Muscle layer of colon (tissue), 2 donors: Measurements from ENCODE around the gene ALOX15.
"Not testable (repeated sequence)": the region's sequence is repeated elsewhere in the genome, so short reads cannot be mapped to it uniquely, and the experiment has no call there.

Experiments
- H3K27ac ChIP-seq: one replicate; pipeline ENCODE4 v1.7.0; 2013; ENCODE audit warnings: low read depth, mild to moderate bottlenecking, low read length, moderate library complexity
- H3K27me3 ChIP-seq, 2 donors: one replicate each; pipeline ENCODE4 v1.7.0; 2013; ENCODE audit warnings: low read length in 2 of 2, mild to moderate bottlenecking in 2 of 2; ENCODE audit not compliant: insufficient read depth in 2 of 2, control insufficient read depth in 1 of 2
- H3K36me3 ChIP-seq: one replicate; pipeline ENCODE4 v1.7.0; 2013; ENCODE audit warnings: mild to moderate bottlenecking, low read length; ENCODE audit not compliant: insufficient read depth
- H3K4me1 ChIP-seq: one replicate; pipeline ENCODE4 v1.7.0; 2013; ENCODE audit warnings: mild to moderate bottlenecking, low read length; ENCODE audit not compliant: insufficient read depth
- H3K4me3 ChIP-seq, 2 donors: one replicate each; pipeline ENCODE4 v1.7.0; 2013; ENCODE audit warnings: low read length in 2 of 2, low read depth in 1 of 2, mild to moderate bottlenecking in 1 of 2, moderate library complexity in 1 of 2
- H3K9ac ChIP-seq: one replicate; pipeline ENCODE4 v1.7.0; 2013; ENCODE audit warnings: low read length
- H3K9me3 ChIP-seq: one replicate; pipeline ENCODE4 v1.7.0; 2013; ENCODE audit warnings: mild to moderate bottlenecking, low read length
- donor health status: abdominal sarcoma.
- donor health status: Adenocarcinoma of cecum.

The ALOX15 gene

GRCh38 chr17:4598776-4599504, 42.5 kb downstream of the ALOX15 start:
- Histone ChIP-seq H3K4me1 (no peaks in the 10 kb centered on the region), H3K9me3 (no peaks in the 10 kb centered on the region), H3K27me3 (peaks cover 0 to 4% of the 10 kb centered on the region in 2 donors), H3K27ac (no peak overlapping the region), H3K9ac (no peak overlapping the region), H3K36me3 (no peaks in the 10 kb centered on the region), H3K4me3 (no peak overlapping the region)

GRCh38 chr17:4597975-4598374, 43.5 kb downstream of the ALOX15 start:
- no peaks in the 10 kb centered on the region for H3K36me3 ChIP-seq
- H3K4me1 ChIP-seq = no peaks in the 10 kb centered on the region
- H3K27me3 ChIP-seq = peaks cover 0 to 4% of the 10 kb centered on the region in 2 donors
- H3K27ac ChIP-seq = no peak overlapping the region
- no peak overlapping the region for H3K4me3 ChIP-seq
- no peak overlapping the region for H3K9ac ChIP-seq
- H3K9me3 ChIP-seq = no peaks in the 10 kb centered on the region

GRCh38 chr17:4596636-4597380, 44.7 kb downstream of the ALOX15 start:
- Histone ChIP-seq H3K9me3 (no peaks in the 10 kb centered on the region), H3K27ac (no peak overlapping the region), H3K4me3 (no peak overlapping the region), H3K36me3 (no peaks in the 10 kb centered on the region), H3K9ac (no peak overlapping the region), H3K27me3 (peaks cover 0 to 4% of the 10 kb centered on the region in 2 donors), H3K4me1 (no peaks in the 10 kb centered on the region)

GRCh38 chr17:4595685-4596342, 45.7 kb downstream of the ALOX15 start:
- not testable (repeated sequence) for H3K36me3 ChIP-seq, H3K4me1 ChIP-seq, H3K9me3 ChIP-seq, H3K27ac ChIP-seq, H3K4me3 ChIP-seq, H3K27me3 ChIP-seq, H3K9ac ChIP-seq

- Histone ChIP-seq H3K9me3 (no peaks in the 10 kb centered on the region), H3K4me3 (no peak overlapping the region), H3K27me3 (peaks cover 0 to 4% of the 10 kb centered on the region in 2 donors), H3K9ac (no peak overlapping the region), H3K4me1 (no peaks in the 10 kb centered on the region), H3K36me3 (no peaks in the 10 kb centered on the region), H3K27ac (no peak overlapping the region)
Observed at GRCh38 chr17:4594931-4595684, 46.4 kb downstream of the ALOX15 start.

GRCh38 chr17:4594406-4594805, 47.1 kb downstream of the ALOX15 start:
- no peaks in the 10 kb centered on the region for H3K9me3 ChIP-seq
- peaks cover 0 to 4% of the 10 kb centered on the region in 2 donors for H3K27me3 ChIP-seq
- H3K36me3 ChIP-seq = no peaks in the 10 kb centered on the region
- H3K4me1 ChIP-seq = no peaks in the 10 kb centered on the region
- no peak overlapping the region for H3K27ac ChIP-seq
- no peak overlapping the region for H3K4me3 ChIP-seq
- H3K9ac ChIP-seq = no peak overlapping the region

- Histone ChIP-seq H3K27ac (no peak overlapping the region), H3K9me3 (no peaks in the 10 kb centered on the region), H3K9ac (no peak overlapping the region), H3K27me3 (peaks cover 0 to 4% of the 10 kb centered on the region in 2 donors), H3K4me1 (no peaks in the 10 kb centered on the region), H3K4me3 (no peak overlapping the region), H3K36me3 (no peaks in the 10 kb centered on the region)
Observed at GRCh38 chr17:4593021-4593421, 48.5 kb downstream of the ALOX15 start.

GRCh38 chr17:4592240-4593005, 49.1 kb downstream of the ALOX15 start:
- no peak overlapping the region for H3K4me3 ChIP-seq
- no peaks in the 10 kb centered on the region for H3K36me3 ChIP-seq
- H3K4me1 ChIP-seq = no peaks in the 10 kb centered on the region
- no peak overlapping the region for H3K9ac ChIP-seq
- H3K9me3 ChIP-seq = no peaks in the 10 kb centered on the region
- H3K27ac ChIP-seq = no peak overlapping the region
- peaks cover 0 to 4% of the 10 kb centered on the region in 2 donors for H3K27me3 ChIP-seq

- Histone ChIP-seq H3K27ac (no peak overlapping the region), H3K36me3 (no peaks in the 10 kb centered on the region), H3K4me1 (no peaks in the 10 kb centered on the region), H3K27me3 (peaks cover 0 to 1% of the 10 kb centered on the region in 2 donors), H3K9me3 (no peaks in the 10 kb centered on the region), H3K9ac (no peak overlapping the region), H3K4me3 (no peak overlapping the region)
Observed at GRCh38 chr17:4591529-4591928, 49.9 kb downstream of the ALOX15 start.

- H3K9ac ChIP-seq = no peak overlapping the region
- H3K27ac ChIP-seq = no peak overlapping the region
- no peaks in the 10 kb centered on the region for H3K36me3 ChIP-seq
- H3K9me3 ChIP-seq = no peaks in the 10 kb centered on the region
- H3K4me1 ChIP-seq = no peaks in the 10 kb centered on the region
- H3K27me3 ChIP-seq = no peaks in the 10 kb centered on the region
- no peak overlapping the region for H3K4me3 ChIP-seq
Observed at GRCh38 chr17:4590981-4591453, 50.5 kb downstream of the ALOX15 start.
